HG03442 (cell line): Measurements from ENCODE around the gene BBX.
"Not testable (repeated sequence)": the region's sequence is repeated elsewhere in the genome, so short reads cannot be mapped to it uniquely, and the experiment has no call there.

Experiments used
- ATAC-seq: cut with Tn5 transposase; IDR thresholded peaks from one replicate; pipeline ENCODE4 v1.9.1; 2021; ENCODE audit warnings: mild to moderate bottlenecking, moderate library complexity; ENCODE audit not compliant: unreplicated experiment

Gene BBX

DNA sequence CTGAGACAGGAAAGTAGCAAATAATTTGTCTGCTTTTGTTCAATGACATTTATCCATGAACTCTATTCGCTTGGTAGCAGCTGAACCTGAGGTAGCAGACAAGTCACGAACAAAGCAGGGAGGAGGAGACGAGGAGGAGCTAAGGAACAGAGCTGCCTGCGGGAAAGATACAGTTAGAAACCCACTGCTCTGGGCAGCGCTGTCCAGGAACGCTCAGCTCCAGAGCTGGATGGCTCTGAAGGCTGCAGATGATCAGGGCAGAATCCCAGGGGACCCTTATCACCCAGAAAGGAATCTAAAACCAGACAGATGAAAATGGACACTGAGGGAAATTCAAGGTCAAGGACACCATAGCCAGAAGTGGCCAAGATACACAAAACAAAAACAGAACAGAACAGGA is 310.3 kb downstream of the BBX start:
- no peak for ATAC-seq

DNA sequence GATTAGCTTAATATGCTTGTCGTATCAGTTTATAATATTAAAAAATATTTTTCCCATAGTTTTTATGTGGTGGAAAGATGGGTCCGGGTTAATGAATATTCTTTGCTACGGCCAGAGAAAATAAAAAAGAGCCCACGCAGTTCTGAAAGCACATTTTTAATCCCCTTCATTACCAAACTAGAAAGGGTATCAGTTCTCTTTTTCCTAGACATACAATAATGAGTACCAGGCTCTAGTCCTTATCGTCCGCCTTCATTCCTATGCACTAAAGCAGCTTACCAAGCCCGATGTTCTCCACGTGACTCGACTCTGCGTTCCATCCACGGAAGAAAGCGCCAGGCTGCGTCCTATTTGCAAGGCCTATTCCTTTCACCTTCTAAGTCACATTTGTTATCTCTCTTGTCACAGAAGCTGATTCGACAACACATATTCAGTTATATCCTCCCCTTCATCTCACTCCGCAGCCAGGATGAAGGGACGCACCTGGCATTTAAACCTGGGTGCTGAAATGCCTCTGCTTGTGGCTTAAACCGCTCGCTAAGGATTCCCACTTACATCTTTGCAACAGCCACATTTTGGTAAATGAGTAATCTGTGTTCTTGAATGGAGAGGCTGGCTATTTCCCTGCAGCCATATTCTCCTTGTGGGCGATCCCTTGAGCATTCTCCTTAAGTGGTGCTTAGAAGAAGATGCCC is 311.1 kb downstream of the BBX start:
- no peak for ATAC-seq

DNA sequence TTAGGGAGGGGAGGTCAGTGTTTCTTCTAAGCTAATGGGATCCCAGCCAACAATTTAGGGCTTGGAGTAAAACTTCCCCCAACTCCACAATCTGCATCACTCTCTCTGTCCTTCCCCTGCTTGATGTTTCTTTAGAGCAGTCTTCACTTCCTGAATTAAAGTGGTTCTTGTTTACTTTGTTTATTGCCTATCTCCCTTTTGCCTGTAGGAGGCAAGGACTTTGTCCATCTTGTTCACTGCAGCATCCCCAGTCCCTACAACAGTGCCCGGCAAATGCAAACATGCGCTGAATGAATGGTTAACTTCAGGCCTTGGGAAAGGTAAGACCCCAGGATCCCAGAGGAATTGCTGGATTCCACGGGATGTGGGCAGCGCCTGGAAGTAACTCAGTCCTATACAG is 312.2 kb downstream of the BBX start:
- not testable (repeated sequence) for ATAC-seq

DNA sequence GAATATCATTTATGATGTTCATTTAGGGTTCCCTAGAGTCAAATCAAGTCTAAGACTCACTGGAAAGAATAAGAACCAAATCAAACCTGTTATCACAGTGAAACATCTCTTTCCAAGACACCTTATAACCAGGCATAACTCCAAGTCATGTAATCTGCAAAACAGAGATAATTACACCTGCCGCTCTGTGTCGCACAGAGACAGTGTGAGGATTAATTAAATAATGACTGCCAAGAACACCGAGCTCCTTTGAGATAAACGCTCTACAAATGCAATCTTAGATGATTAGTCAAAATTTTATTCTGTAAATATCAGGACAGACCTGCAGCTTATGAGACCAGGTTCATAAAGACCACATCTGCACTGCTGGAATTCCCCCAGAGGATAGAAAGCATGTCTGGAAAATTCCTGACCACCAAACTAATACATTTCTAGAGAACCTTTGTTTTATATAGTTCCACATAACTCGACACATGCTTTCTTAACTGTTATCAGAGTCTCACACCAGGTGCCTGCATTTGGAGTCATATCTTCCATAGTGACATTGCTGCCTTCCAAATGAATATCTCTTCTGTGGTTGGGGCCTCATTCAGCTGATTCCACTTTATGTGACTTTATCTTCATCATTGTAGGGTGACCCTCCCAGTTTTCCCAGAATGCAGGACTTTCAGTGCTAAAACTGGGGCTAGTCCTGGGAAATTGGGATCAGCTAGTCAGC is 315.3 kb downstream of the BBX start:
- no peak for ATAC-seq

DNA sequence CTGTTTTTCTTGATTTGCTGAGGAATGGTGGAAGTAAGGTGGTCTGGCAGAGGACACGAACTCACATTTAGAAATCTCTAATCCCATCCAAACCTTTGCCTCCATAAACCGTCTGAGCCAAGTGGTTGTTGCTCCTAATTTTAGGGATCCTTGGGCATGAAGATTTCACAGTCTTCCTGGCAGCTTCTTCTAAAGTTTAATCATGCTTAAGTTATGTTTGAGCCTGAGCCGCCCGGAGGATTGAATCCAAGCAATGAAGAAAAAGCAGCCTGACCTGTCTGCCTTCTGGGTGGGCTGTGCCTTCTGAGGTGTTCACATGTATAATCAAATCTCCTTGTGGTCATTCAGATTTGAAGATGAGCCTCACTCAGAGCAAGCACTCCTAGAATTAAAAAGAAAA is 319.1 kb downstream of the BBX start:
- no peak for ATAC-seq

DNA sequence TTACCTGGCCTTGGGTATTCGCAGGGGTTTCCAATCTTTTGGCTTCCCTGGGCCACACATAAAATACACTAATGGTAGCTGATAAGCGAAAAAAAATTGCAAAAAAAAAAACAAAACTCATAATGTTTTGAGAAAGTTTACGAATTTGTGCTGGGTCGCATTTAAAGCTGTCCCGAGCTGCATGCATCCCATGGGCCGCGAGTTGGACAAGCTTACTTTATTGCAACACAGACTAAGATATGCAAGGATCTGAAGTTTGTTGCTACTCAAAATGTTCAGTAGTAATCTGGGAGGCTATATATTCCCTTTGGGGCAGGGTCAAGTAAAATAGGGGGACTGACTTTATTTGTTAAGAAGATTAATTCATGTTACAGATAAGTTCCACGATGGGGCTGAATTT is 320.2 kb downstream of the BBX start:
- ATAC-seq: no peak

DNA sequence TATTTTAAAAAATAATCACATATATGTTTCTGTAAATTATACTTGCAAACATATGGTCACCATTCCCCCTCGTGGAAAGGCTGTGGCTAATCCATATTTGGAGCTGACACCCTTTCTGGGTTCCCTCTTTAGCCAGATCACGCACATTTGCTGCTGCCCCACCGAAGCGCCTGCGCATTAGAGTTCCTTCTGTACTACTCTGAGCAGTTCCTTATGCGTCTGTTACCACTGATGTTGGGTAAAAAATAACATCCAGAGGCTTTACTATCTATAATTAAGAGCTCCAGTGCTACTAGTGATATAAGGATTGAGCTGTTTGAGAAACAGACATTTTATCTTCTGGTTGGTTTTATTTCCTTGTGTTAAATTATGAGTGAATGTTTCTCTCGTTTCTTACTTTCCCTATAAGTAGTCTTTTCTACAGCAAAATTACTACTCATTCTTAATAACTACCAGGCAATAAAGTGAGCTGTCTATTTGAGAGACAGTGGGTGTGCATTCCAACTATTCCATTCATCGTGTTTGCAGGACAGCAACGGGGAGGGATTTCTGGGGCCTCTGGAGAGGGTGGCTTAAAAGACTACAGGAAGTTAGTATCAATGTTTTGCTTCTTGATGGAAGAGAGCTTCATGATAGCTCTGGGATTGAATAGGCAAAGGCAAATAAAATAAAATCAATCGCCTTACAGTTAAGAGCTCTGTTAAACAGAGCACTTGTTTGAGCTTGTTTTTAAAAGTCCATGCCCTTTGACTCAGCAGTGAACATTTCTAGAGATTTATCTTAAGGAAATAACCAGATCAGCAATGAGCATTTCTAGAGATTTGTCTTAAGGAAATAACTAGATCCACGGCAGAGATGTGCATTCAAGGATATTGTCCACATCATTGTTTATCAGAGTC is 322.9 kb downstream of the BBX start:
- ATAC-seq: no peak

DNA sequence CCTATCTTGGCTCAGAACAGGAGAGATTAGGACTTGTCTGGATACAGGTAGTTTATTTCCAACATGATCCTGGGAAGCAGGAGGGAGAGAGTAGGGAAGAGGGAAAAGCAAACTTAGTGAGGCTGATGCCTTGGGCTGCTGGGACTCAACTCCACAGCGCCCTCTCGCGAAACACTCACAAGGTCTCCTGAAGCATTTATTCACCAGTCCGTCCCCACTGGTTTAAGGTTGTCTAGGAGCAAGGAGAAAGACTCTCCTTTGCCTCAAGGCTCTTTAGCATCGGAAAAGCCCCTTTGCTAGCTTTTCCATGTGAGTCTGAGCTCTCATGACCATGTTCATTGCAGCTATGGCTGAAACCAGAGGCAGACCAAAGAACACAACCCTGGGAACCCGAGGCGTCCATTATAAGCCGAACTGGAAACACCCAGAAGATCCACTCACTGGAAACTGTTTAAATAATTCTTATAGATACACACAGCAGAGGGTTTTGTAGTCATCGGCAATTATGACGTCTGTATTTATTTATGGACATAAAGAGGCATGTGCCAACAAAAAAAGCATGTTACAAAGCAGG is 323.6 kb downstream of the BBX start:
- ATAC-seq: no peak

DNA sequence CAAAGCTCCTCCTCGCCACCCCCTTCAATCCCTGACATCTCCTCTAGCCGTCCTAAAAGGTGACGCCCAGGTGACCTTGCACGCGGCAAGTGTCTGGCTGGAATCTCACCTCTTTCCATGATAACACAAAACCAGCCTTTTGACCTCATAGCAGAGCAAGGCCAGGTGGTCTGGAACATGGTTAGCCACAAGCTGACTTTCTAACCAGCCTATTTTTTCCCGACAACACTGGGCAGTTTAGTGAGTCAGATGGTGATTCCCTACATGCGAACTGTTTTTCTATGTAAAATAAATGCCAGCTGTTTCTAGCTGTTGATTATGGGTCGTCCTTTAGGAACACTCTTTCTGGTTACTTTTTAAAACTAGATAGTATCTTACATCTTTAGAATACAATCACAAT is 325.0 kb downstream of the BBX start:
- no peak for ATAC-seq

DNA sequence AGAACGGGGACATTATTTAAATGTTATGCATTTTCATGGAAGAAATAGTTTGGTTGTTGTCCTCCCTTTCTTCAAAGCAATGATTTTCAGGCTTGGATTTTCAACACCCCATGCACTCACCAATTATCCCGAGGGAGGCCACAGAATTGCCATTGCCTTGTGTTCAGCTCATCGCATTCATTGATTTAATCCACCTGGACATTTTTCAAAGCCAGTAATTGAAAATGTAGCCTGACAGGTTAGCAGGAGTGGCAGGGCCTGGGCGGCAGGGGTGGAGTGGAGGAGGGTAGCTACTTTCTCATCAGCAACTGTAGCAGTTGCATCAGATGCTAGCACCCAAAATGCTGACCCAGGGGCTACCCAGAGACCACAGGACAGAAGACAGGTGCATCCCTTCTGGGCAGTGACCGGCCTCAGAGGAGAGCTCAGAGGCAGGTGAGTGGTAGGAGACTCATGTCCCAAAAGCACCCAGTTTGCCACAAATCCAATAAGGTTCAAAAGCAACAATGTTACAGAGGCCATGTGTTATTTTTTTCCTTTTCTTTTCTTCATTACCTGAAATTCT is 325.7 kb downstream of the BBX start:
- ATAC-seq: no peak

DNA sequence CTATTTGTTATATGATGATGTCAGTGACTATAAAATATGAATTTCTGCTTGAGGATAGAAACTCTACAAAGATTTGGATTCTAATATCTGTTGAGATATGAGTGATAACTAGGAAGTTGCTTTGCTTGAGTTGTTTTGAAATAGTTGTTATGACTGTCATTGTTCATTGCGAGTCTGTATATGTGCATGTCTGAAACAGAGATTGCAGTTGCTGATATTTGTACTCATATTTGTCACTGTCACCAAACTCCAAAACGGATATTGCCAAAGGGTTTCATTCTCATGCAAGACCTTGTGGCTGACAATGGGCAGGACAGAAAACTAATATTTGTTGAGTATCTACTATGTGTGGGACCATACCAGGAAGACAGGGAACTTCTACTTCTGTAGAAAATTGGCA is 327.9 kb downstream of the BBX start:
- peak; percentile 77 for ATAC-seq

DNA sequence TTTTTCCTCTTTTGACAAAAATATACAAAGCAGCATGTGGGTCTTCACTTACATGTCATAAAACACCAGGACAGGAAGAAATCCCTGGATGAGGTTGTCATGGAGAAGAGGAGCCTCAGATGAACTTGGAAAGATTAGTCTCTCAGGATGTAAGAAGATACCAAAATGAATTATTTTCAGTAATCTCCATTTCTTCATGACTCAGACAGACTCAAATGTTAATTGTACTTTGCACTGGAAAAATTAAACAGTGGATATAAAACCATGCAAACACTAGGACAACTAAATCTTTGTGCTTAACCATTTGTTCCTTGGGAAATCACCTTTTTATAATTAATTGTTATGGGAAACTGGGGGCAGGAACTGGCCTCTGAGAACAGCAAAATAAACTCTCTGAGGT is 331.1 kb downstream of the BBX start:
- ATAC-seq: no peak

DNA sequence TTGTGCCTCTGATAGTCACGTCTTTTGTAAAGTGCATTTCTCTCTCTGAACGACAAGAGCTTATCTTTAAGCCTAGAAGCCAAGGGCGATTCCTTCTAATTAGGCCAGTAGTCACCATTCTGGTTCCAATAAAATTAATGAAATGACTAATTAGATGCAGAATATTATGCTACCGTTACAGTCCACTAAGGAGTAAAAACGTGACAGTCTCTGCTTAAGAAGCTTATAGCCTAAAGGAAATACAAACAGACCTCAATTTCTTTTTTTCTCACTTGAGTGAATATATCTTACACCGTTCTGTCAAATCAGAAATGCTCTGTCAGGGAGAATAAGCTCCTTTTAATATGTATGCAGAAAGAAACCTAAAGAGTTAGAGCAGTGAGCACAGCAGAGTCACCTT is 332.0 kb downstream of the BBX start:
- no peak for ATAC-seq

DNA sequence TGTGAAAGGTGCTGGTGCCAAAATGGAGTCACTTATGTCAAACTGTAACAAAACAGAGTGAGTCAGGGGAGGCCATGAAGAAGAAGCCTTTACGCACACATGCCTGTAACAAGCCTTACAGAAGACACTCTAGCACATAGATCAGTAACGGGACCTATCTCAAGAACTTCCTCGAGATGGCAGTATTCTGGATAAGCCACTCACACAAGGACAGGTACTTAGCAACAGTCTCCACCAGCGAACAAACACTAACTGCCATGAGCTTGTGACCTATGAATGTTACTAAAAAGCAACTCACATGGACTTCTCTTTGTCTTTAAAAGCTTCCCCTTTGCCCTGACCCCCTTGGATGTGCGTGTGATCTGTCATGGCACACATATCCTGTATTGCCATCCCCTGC is 332.9 kb downstream of the BBX start:
- ATAC-seq: peak; percentile 86

DNA sequence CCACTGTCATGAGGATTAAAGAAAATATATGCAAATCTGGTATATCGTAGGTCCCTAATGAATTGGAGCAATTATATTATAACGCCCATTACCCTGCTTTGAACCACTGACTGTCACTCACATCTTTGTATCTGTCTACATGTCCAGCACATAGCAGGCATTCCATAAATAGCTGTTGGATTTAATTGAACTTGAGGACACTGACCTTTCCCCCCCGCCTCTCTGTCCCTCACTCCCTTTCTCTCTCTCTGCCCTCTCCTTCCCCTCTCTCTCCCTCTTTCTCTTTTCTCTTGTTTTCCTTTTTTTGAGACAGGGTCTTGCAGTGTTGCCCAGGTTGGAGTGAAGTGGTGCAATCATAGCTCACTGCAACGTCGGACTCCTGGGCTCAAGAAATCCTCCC is 335.1 kb downstream of the BBX start:
- ATAC-seq: no peak

DNA sequence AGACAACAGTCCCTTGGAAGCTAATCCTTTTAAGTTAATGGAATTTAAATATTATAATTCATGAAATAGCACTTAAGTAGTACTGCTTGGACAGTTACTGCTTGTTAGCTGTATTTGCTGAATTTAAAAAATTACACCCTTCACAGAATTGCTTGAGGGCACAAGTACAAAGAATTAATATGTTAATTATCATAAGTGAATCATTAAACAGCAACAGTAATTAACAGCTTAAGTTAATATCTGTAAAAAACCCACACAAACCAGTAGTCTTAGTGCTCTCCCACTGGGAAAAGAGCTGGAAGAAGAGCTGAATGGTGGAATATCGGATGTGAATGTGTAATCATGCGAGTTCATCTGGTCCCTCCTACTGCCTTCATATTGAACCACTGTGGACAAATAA is 336.1 kb downstream of the BBX start:
- ATAC-seq: no peak
